NB4 (cell line): ENCODE results near the gene LY86.

Experiments
- MYC ChIP-seq: IDR thresholded peaks from 2 replicates; pipeline ENCODE4 v1.6.1; 2011; ENCODE audit warnings: low read depth, low read length
- POLR2A ChIP-seq: IDR thresholded peaks from 2 replicates; pipeline ENCODE4 v1.6.1; 2011; ENCODE audit warnings: mild to moderate bottlenecking; ENCODE audit not compliant: insufficient read length; ENCODE audit errors: extremely low read depth
- TF ChIP-seq, protein P1 (sequence below): IDR thresholded peaks from one replicate; pipeline ENCODE4 v1.5.1; 2012; ENCODE audit warnings: low read depth, low read length

DNA sequence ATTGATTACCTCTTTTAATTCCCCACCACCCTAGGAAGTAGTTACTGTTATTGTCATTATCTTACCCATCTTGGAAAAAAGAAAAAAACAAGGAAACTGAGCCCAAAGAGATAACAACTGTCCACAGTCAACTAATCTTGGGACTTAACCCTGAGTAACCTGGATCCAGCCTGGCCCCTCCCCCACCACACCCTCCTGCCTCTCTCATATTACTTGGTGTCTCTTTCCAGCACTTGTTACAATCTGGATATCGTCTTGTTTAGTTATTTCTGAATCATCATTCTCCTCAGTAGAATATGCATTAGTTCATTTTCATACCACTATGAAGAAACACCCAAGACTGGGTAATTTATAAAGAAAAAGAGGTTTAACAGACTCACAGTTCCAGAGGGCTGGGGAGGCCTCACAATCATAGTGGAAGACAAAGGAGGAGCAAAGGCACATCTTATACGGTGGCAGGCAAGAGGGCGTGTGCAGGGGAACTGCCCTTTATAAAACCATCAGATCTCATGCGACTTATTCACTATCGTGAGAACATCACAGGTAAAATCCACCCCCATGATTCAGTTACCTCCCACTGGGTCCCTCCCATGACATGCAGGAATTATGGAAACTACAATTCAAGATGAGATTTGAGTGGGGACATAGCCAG lies 60.3 kb downstream of the LY86 start:
- no peak for TF ChIP-seq MYC
- TF ChIP-seq, protein P1, sequence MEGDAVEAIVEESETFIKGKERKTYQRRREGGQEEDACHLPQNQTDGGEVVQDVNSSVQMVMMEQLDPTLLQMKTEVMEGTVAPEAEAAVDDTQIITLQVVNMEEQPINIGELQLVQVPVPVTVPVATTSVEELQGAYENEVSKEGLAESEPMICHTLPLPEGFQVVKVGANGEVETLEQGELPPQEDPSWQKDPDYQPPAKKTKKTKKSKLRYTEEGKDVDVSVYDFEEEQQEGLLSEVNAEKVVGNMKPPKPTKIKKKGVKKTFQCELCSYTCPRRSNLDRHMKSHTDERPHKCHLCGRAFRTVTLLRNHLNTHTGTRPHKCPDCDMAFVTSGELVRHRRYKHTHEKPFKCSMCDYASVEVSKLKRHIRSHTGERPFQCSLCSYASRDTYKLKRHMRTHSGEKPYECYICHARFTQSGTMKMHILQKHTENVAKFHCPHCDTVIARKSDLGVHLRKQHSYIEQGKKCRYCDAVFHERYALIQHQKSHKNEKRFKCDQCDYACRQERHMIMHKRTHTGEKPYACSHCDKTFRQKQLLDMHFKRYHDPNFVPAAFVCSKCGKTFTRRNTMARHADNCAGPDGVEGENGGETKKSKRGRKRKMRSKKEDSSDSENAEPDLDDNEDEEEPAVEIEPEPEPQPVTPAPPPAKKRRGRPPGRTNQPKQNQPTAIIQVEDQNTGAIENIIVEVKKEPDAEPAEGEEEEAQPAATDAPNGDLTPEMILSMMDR: no peak
- TF ChIP-seq POLR2A: no peak
